ENCODE measurements around the gene PNPO. TPM values are rescaled to one million over a fixed set of nuclear protein-coding genes. Genes with fewer than 3 reads are reported as not detected.

PNPO gene
- total RNA-seq, 4 donors from 2014 or later: 14.6 to 33.6 (median 24.7) TPM

GRCh38 chr17:47978324-47978723 lies 37.0 kb downstream of the PNPO start:
- TF ChIP-seq, protein P1, sequence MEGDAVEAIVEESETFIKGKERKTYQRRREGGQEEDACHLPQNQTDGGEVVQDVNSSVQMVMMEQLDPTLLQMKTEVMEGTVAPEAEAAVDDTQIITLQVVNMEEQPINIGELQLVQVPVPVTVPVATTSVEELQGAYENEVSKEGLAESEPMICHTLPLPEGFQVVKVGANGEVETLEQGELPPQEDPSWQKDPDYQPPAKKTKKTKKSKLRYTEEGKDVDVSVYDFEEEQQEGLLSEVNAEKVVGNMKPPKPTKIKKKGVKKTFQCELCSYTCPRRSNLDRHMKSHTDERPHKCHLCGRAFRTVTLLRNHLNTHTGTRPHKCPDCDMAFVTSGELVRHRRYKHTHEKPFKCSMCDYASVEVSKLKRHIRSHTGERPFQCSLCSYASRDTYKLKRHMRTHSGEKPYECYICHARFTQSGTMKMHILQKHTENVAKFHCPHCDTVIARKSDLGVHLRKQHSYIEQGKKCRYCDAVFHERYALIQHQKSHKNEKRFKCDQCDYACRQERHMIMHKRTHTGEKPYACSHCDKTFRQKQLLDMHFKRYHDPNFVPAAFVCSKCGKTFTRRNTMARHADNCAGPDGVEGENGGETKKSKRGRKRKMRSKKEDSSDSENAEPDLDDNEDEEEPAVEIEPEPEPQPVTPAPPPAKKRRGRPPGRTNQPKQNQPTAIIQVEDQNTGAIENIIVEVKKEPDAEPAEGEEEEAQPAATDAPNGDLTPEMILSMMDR (IDR thresholded peaks at IDR 0.05): peak; percentile 48 to 61
- TF ChIP-seq EP300 (IDR thresholded peaks at IDR 0.05): no peak
- peaks cover 100% of the 10 kb centered on the region for H3K36me3 ChIP-seq
- no peaks in the 10 kb centered on the region for H3K9me3 ChIP-seq
- no peak for DNase-seq (ENCODE audit: low spot score in 2 of 2)
- H3K4me3 ChIP-seq: no peak overlapping the region
- H3K4me1 ChIP-seq: peaks cover 7% of the 10 kb centered on the region
- WGBS: 25% methylated on average over 7 of the region's 7 CpGs
- no peaks in the 10 kb centered on the region for H3K27me3 ChIP-seq
- H3K27ac ChIP-seq: no peak overlapping the region

DNA sequence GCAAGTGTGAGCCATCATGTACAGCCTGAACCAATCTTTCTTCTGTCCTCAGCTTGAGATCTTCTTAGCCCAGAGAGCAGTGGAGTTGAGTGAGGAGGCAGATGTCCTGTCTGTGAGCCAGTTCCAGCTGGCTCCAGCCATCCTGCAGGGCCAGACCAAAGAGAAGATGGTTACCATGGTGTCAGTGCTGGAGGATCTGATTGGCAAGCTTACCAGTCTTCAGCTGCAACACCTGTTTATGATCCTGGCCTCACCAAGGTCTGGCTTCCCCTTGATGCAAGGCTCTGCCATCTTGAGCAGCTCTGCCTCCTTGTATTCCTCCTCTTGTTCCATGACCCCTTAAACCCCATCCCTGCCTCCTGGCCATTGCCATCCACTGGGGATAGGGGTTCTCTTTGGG lies 39.2 kb downstream of the PNPO start:
- Histone ChIP-seq H3K4me3 (no peak overlapping the region), H3K4me1 (peaks cover 7% of the 10 kb centered on the region), H3K9me3 (no peaks in the 10 kb centered on the region), H3K27ac (no peak overlapping the region), H3K27me3 (no peaks in the 10 kb centered on the region), H3K36me3 (peaks cover 78% of the 10 kb centered on the region)
- TF ChIP-seq POLR2AphosphoS5 (IDR thresholded peaks at IDR 0.05) (no peak), POLR2A (IDR thresholded peaks at IDR 0.05) (no peak), EP300 (IDR thresholded peaks at IDR 0.05) (no peak)
- TF ChIP-seq, protein P1 (IDR thresholded peaks at IDR 0.05): no peak
- DNase-seq (ENCODE audit: low spot score in 2 of 2): no peak

DNA sequence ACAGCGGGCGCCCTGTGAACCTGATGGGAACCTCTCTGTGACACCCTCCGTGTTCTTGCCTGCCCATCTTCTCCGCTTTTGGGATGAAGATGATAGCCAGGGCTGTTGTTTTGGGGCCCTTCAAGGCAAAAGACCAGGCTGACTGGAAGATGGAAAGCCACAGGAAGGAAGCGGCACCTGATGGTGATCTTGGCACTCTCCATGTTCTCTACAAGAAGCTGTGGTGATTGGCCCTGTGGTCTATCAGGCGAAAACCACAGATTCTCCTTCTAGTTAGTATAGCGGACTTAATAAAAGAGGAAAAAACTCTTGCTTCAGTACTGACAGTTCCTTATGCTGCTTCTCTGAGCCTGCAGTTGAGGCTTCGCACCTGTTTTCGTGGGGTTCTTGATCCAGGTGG lies 40.1 kb downstream of the PNPO start:
- Histone ChIP-seq H3K27ac (no peak overlapping the region), H3K4me1 (peaks cover 7% of the 10 kb centered on the region), H3K27me3 (no peaks in the 10 kb centered on the region), H3K36me3 (peaks cover 69% of the 10 kb centered on the region), H3K4me3 (no peak overlapping the region), H3K9me3 (no peaks in the 10 kb centered on the region)
- 93% methylated on average over 9 of the region's 9 CpGs for WGBS
- no peak for DNase-seq (ENCODE audit: low spot score in 2 of 2)
- no peak for TF ChIP-seq POLR2A (IDR thresholded peaks at IDR 0.05)
- TF ChIP-seq, protein P1 (IDR thresholded peaks at IDR 0.05): no peak
- no peak for TF ChIP-seq POLR2AphosphoS5 (IDR thresholded peaks at IDR 0.05)
- no peak for TF ChIP-seq EP300 (IDR thresholded peaks at IDR 0.05)

- no peak overlapping the region for H3K27ac ChIP-seq
- WGBS: 73% methylated on average over 13 of the region's 14 CpGs
- H3K4me1 ChIP-seq: peaks cover 7% of the 10 kb centered on the region
- TF ChIP-seq POLR2AphosphoS5 (IDR thresholded peaks at IDR 0.05) (no peak), EP300 (IDR thresholded peaks at IDR 0.05) (no peak), POLR2A (IDR thresholded peaks at IDR 0.05) (no peak)
- TF ChIP-seq, protein P1 (IDR thresholded peaks at IDR 0.05): no peak
- DNase-seq (ENCODE audit: low spot score in 2 of 2): no peak
- H3K36me3 ChIP-seq: peaks cover 62% of the 10 kb centered on the region
- H3K9me3 ChIP-seq: no peaks in the 10 kb centered on the region
- no peaks in the 10 kb centered on the region for H3K27me3 ChIP-seq
- no peak overlapping the region for H3K4me3 ChIP-seq
These were observed 40.8 kb downstream of the PNPO start for GRCh38 chr17:47982091-47982617.

- H3K36me3 ChIP-seq: peaks cover 55% of the 10 kb centered on the region
- no peak overlapping the region for H3K4me3 ChIP-seq
- no peak for DNase-seq (ENCODE audit: low spot score in 2 of 2)
- WGBS: 81% methylated on average over 4 of the region's 9 CpGs
- H3K27me3 ChIP-seq: no peaks in the 10 kb centered on the region
- H3K9me3 ChIP-seq: no peaks in the 10 kb centered on the region
- TF ChIP-seq EP300 (IDR thresholded peaks at IDR 0.05): no peak
- TF ChIP-seq POLR2A (IDR thresholded peaks at IDR 0.05): no peak
- no peak for TF ChIP-seq POLR2AphosphoS5 (IDR thresholded peaks at IDR 0.05)
- TF ChIP-seq, protein P1 (IDR thresholded peaks at IDR 0.05): no peak
- peaks cover 11% of the 10 kb centered on the region for H3K4me1 ChIP-seq
- H3K27ac ChIP-seq: no peak overlapping the region
These were observed 41.4 kb downstream of the PNPO start for GRCh38 chr17:47982645-47983390.
